ENCODE data around the gene MPND. TPM values are rescaled to one million over a fixed set of nuclear protein-coding genes. Genes with fewer than 3 reads are reported as not detected.

MPND gene
- total and polyA plus RNA-seq, 2 of the 13 experiments (the other 11 are each of a cell fraction or from before 2014, with no cell fraction given), result 10.8 to 15.8 TPM

DNA sequence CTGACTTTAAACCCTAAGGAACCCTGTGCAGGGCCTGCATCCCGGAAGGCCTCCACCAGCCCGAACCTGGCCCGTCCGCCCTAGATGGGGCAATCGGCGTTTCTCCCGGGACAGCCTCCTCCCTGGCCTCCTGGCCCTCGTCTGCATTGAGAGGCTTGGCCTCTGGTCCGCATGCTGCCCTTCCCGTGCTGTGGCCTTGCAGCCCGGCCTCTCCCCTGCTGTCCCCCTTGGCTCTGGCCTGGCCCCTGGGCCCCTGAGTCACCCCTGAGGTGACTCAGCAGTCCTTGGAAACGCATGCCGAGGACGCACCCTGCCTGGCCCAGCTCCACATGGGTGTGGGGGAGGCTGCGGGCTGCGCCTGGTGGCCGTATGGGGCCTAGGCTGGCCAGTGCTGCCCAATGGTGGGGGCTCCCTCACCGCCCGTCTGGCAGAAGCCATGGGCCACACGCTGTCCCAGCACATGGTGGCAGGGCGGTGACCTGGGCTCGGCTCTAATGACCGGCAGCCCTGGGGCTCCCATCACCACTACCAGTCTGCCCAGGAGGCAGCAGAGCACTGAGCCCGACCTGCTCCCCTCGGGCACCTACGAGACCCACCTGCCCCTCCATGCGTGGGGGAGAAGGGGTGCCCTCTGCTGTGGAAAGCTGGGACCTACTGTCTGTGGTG is 31.3 kb downstream of the MPND start (continued):
- TF ChIP-seq, protein P1, sequence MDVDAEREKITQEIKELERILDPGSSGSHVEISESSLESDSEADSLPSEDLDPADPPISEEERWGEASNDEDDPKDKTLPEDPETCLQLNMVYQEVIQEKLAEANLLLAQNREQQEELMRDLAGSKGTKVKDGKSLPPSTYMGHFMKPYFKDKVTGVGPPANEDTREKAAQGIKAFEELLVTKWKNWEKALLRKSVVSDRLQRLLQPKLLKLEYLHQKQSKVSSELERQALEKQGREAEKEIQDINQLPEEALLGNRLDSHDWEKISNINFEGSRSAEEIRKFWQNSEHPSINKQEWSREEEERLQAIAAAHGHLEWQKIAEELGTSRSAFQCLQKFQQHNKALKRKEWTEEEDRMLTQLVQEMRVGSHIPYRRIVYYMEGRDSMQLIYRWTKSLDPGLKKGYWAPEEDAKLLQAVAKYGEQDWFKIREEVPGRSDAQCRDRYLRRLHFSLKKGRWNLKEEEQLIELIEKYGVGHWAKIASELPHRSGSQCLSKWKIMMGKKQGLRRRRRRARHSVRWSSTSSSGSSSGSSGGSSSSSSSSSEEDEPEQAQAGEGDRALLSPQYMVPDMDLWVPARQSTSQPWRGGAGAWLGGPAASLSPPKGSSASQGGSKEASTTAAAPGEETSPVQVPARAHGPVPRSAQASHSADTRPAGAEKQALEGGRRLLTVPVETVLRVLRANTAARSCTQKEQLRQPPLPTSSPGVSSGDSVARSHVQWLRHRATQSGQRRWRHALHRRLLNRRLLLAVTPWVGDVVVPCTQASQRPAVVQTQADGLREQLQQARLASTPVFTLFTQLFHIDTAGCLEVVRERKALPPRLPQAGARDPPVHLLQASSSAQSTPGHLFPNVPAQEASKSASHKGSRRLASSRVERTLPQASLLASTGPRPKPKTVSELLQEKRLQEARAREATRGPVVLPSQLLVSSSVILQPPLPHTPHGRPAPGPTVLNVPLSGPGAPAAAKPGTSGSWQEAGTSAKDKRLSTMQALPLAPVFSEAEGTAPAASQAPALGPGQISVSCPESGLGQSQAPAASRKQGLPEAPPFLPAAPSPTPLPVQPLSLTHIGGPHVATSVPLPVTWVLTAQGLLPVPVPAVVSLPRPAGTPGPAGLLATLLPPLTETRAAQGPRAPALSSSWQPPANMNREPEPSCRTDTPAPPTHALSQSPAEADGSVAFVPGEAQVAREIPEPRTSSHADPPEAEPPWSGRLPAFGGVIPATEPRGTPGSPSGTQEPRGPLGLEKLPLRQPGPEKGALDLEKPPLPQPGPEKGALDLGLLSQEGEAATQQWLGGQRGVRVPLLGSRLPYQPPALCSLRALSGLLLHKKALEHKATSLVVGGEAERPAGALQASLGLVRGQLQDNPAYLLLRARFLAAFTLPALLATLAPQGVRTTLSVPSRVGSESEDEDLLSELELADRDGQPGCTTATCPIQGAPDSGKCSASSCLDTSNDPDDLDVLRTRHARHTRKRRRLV (CRISPR knock-in tag; IDR thresholded peaks at IDR 0.05), result no peak
- 0 out of 2 replicates have a peak, but pooled peaks have one; percentile 33 for TF ChIP-seq BRD4 (CRISPR knock-in tag; IDR thresholded peaks at IDR 0.05)
- TF ChIP-seq, protein P2, sequence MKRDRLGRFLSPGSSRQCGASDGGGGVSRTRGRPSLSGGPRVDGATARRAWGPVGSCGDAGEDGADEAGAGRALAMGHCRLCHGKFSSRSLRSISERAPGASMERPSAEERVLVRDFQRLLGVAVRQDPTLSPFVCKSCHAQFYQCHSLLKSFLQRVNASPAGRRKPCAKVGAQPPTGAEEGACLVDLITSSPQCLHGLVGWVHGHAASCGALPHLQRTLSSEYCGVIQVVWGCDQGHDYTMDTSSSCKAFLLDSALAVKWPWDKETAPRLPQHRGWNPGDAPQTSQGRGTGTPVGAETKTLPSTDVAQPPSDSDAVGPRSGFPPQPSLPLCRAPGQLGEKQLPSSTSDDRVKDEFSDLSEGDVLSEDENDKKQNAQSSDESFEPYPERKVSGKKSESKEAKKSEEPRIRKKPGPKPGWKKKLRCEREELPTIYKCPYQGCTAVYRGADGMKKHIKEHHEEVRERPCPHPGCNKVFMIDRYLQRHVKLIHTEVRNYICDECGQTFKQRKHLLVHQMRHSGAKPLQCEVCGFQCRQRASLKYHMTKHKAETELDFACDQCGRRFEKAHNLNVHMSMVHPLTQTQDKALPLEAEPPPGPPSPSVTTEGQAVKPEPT (CRISPR knock-in tag; IDR thresholded peaks at IDR 0.05; ENCODE audit: low read depth), result peak; percentile 65; the same call in 1 of the 2 replicates
- TF ChIP-seq FOXA3 (CRISPR knock-in tag; IDR thresholded peaks at IDR 0.05), result peak; percentile 80; the same call in 1 of the 2 replicates
- TF ChIP-seq, protein P3, sequence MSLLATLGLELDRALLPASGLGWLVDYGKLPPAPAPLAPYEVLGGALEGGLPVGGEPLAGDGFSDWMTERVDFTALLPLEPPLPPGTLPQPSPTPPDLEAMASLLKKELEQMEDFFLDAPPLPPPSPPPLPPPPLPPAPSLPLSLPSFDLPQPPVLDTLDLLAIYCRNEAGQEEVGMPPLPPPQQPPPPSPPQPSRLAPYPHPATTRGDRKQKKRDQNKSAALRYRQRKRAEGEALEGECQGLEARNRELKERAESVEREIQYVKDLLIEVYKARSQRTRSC (CRISPR knock-in tag; IDR thresholded peaks at IDR 0.05; ENCODE audit: low read depth), result no peak
- no peak for TF ChIP-seq ZNF569 (CRISPR knock-in tag; IDR thresholded peaks at IDR 0.05; ENCODE audit: borderline replicate concordance)
- TF ChIP-seq RBM39 (IDR thresholded peaks at IDR 0.05; ENCODE audit: low read depth, low read length, poor library complexity, severe bottlenecking), result no peak
- TF ChIP-seq ESRRA (CRISPR knock-in tag; IDR thresholded peaks at IDR 0.05; ENCODE audit: low read depth), result peak; percentile 54
- TF ChIP-seq KAT8 (CRISPR knock-in tag; IDR thresholded peaks at IDR 0.05), result peak; percentile 71; the same call in 1 of the 2 replicates
- TF ChIP-seq POGZ (CRISPR knock-in tag; IDR thresholded peaks at IDR 0.05), result peak; percentile 58
- TF ChIP-seq U2AF1 (optimal IDR thresholded peaks at IDR 0.05; ENCODE audit: low read depth, low read length), result no peak
- TF ChIP-seq, protein P4, sequence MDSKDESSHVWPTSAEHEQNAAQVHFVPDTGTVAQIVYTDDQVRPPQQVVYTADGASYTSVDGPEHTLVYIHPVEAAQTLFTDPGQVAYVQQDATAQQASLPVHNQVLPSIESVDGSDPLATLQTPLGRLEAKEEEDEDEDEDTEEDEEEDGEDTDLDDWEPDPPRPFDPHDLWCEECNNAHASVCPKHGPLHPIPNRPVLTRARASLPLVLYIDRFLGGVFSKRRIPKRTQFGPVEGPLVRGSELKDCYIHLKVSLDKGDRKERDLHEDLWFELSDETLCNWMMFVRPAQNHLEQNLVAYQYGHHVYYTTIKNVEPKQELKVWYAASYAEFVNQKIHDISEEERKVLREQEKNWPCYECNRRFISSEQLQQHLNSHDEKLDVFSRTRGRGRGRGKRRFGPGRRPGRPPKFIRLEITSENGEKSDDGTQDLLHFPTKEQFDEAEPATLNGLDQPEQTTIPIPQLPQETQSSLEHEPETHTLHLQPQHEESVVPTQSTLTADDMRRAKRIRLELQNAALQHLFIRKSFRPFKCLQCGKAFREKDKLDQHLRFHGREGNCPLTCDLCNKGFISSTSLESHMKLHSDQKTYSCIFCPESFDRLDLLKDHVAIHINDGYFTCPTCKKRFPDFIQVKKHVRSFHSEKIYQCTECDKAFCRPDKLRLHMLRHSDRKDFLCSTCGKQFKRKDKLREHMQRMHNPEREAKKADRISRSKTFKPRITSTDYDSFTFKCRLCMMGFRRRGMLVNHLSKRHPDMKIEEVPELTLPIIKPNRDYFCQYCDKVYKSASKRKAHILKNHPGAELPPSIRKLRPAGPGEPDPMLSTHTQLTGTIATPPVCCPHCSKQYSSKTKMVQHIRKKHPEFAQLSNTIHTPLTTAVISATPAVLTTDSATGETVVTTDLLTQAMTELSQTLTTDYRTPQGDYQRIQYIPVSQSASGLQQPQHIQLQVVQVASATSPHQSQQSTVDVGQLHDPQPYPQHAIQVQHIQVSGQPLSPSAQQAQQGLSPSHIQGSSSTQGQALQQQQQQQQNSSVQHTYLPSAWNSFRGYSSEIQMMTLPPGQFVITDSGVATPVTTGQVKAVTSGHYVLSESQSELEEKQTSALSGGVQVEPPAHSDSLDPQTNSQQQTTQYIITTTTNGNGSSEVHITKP (CRISPR knock-in tag; IDR thresholded peaks at IDR 0.05; ENCODE audit: low read depth), result peak; percentile 80; the same call in 1 of the 2 replicates
- no peak for TF ChIP-seq TBX3 (IDR thresholded peaks at IDR 0.05; ENCODE audit: borderline replicate concordance)
- peak; percentile 89 for TF ChIP-seq ZNF350 (CRISPR knock-in tag; IDR thresholded peaks at IDR 0.05; ENCODE audit: borderline replicate concordance, low read depth)
- TF ChIP-seq, protein P5, sequence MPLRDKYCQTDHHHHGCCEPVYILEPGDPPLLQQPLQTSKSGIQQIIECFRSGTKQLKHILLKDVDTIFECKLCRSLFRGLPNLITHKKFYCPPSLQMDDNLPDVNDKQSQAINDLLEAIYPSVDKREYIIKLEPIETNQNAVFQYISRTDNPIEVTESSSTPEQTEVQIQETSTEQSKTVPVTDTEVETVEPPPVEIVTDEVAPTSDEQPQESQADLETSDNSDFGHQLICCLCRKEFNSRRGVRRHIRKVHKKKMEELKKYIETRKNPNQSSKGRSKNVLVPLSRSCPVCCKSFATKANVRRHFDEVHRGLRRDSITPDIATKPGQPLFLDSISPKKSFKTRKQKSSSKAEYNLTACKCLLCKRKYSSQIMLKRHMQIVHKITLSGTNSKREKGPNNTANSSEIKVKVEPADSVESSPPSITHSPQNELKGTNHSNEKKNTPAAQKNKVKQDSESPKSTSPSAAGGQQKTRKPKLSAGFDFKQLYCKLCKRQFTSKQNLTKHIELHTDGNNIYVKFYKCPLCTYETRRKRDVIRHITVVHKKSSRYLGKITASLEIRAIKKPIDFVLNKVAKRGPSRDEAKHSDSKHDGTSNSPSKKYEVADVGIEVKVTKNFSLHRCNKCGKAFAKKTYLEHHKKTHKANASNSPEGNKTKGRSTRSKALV (CRISPR knock-in tag; IDR thresholded peaks at IDR 0.05), result no peak

All from HepG2 (cell line).